ENCODE results near the gene HAPLN3.

The HAPLN3 gene

GRCh38 chr15:88866295-88866881 lies 29.0 kb downstream of the HAPLN3 start:
- ChIA-PET CTCF (no interaction called here), POLR2A (no interaction called here)
- no peak for TF ChIP-seq CTCF (IDR thresholded peaks at IDR 0.05; ENCODE audit: control extremely low read depth, extremely low read depth, low read depth, missing control alignments)
- DNase-seq (ENCODE audit: extremely low spot score) = no peak

- ChIA-PET CTCF (no interaction called here), POLR2A (no interaction called here)
- no peak for TF ChIP-seq CTCF (IDR thresholded peaks at IDR 0.05; ENCODE audit: control extremely low read depth, extremely low read depth, low read depth, missing control alignments)
- no peak for DNase-seq (ENCODE audit: extremely low spot score)
Measured at GRCh38 chr15:88865498-88866099, 29.7 kb downstream of the HAPLN3 start.

DNA sequence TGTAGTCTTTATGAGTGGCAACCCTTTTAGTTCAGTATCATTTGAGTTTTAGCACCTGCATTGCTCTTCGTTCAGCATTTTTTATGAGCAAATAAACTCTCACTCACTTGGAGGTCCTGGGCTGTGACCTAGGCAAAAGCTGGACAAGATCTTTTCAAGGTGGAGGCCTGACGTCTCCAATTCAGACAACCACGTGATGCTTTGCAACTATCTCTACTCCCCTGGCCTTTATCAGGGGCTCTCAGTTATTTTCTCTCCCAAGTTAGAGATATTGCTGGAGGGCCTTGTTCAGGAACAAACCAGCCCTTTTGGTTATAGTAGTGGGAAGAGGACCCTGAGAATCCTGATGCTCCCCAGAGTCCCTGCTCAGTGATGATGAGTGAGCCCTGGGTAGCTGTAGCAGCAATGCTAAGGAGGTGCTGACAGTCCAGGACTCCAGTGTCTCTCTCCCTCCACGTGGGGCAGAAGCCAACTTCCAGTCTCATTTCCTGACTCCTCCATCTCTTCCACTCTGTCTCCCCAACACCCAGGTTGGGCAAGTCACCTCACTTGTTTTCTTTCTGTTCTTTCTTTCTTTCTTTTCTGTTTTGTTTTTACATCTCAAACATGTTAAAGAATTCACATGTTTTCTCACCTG lies 30.4 kb downstream of the HAPLN3 start:
- ChIA-PET POLR2A (no interaction called here), CTCF (interaction anchor here (0.7 kb wide), 1 partner anchor 39 kb away, joined by 3 read pairs; no protein-coding TSS in a partner anchor)
- no peak for DNase-seq (ENCODE audit: extremely low spot score)
- TF ChIP-seq CTCF (IDR thresholded peaks at IDR 0.05; ENCODE audit: control extremely low read depth, extremely low read depth, low read depth, missing control alignments) = no peak

DNA sequence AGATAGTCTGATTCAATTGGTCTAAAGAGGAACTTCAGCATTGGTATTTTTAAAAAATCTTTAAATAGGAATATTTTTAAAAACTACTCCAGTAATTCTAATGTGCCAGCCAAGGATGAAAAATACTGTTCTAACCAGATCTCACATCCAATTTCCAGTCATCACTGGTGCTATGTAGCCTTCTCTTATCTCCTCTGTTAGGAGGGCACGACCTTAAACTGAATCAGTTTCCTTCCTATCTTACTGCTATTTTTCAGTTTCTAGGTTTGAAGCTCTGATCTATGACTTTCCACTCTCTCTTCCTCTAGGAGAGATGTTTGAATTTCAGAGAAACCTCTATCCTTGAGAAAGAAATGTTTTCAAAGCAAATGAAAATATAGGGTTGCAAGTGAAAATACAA lies 31.9 kb downstream of the HAPLN3 start:
- ChIA-PET CTCF (interaction anchor here (1.2 kb wide), 1 partner anchor 15 kb away, joined by 5 read pairs; no protein-coding TSS in a partner anchor), POLR2A (no interaction called here)
- no peak for TF ChIP-seq CTCF (IDR thresholded peaks at IDR 0.05; ENCODE audit: control extremely low read depth, extremely low read depth, low read depth, missing control alignments)
- DNase-seq (ENCODE audit: extremely low spot score) = no peak

GRCh38 chr15:88860212-88860611 lies 35.1 kb downstream of the HAPLN3 start:
- POLR2A ChIA-PET = no interaction called here
- CTCF ChIA-PET = interaction anchor here (1.4 kb wide), 1 partner anchor 19 kb away, joined by 3 read pairs; no protein-coding TSS in a partner anchor
- no peak for TF ChIP-seq CTCF (IDR thresholded peaks at IDR 0.05; ENCODE audit: control extremely low read depth, extremely low read depth, low read depth, missing control alignments)
- DNase-seq (ENCODE audit: extremely low spot score) = no peak

- TF ChIP-seq CTCF (IDR thresholded peaks at IDR 0.05; ENCODE audit: control extremely low read depth, extremely low read depth, low read depth, missing control alignments) = no peak
- ChIA-PET CTCF (interaction anchor here (1.6 kb wide), 1 partner anchor 19 kb away, joined by 3 read pairs; no protein-coding TSS in a partner anchor), POLR2A (no interaction called here)
- DNase-seq (ENCODE audit: extremely low spot score) = no peak
Measured at GRCh38 chr15:88859550-88859949, 35.8 kb downstream of the HAPLN3 start.
